A673 (cell line): ENCODE results near the gene FNBP1. TPM values are rescaled to one million over a fixed set of nuclear protein-coding genes. Genes with fewer than 3 reads are reported as not detected.

Experiments used
- BruUV-seq: library from RNA; stranded (reverse); fragments of 400-500 nt; replicated peaks from 2 replicates; lab custom pipeline; 2021; lab: Mats Ljungman, UMichigan
- CTCF ChIA-PET: fragments of 300-600 bp; sonication (Branson Sonifier 250); formaldehyde crosslinking; loops from one replicate; lab custom pipeline; 2022; ENCODE audit warnings: antibody characterized with exemption; lab: Charles Lee
- POLR2A ChIA-PET: fragments of 300-600 bp; sonication (Branson Sonifier 250); formaldehyde crosslinking; loops from one replicate; lab custom pipeline; 2022; ENCODE audit warnings: antibody characterized with exemption; ENCODE audit not compliant: low non-redundant PET; lab: Charles Lee
- DNase-seq: peaks from one replicate; pipeline ENCODE4 v3.0.0-alpha.2; 2015; ENCODE audit warnings: low spot score
- H3K27ac ChIP-seq: fragments of 200-600 bp; sonication (generic); 2 replicates; pipeline ENCODE4 v1.5.1; 2016; ENCODE audit warnings: mixed run types, low read depth, mild to moderate bottlenecking, mixed read lengths, antibody characterized with exemption, low read length; ENCODE audit not compliant: poor library complexity, severe bottlenecking
- H3K27me3 ChIP-seq: fragments of 200-600 bp; sonication (generic); replicated peaks from 2 replicates; pipeline ENCODE4 v1.6.1; 2017; ENCODE audit warnings: mixed run types, low read depth, mild to moderate bottlenecking, mixed read lengths, antibody characterized with exemption, low read length; ENCODE audit not compliant: insufficient read depth, poor library complexity
- H3K36me3 ChIP-seq: fragments of 200-600 bp; sonication (generic); 2 replicates; pipeline ENCODE4 v1.6.1; 2016; ENCODE audit warnings: mixed run types, mild to moderate bottlenecking, mixed read lengths, antibody characterized with exemption, low read length; ENCODE audit not compliant: insufficient read depth, poor library complexity, severe bottlenecking
- H3K4me1 ChIP-seq: fragments of 200-600 bp; sonication (generic); 2 replicates; pipeline ENCODE4 v1.6.1; 2017; ENCODE audit warnings: mixed run types, mild to moderate bottlenecking, mixed read lengths, antibody characterized with exemption, low read length; ENCODE audit not compliant: insufficient read depth, poor library complexity, severe bottlenecking
- H3K4me3 ChIP-seq: fragments of 200-600 bp; sonication (generic); 2 replicates; pipeline ENCODE4 v1.5.1; 2016; ENCODE audit warnings: low read depth, mixed run types, mild to moderate bottlenecking, mixed read lengths, low read length; ENCODE audit not compliant: poor library complexity, severe bottlenecking
- H3K9me3 ChIP-seq: fragments of 200-600 bp; sonication (generic); 2 replicates; pipeline ENCODE4 v1.6.1; 2016; ENCODE audit warnings: mixed run types, low read depth, mild to moderate bottlenecking, mixed read lengths, antibody characterized with exemption, low read length; ENCODE audit not compliant: poor library complexity, severe bottlenecking
- EZH2 ChIP-seq: fragments of 200-600 bp; sonication (generic); IDR thresholded peaks from 2 replicates; pipeline ENCODE4 v1.6.1; 2017; ENCODE audit warnings: borderline replicate concordance, low read depth, mild to moderate bottlenecking, mixed read lengths, antibody characterized with exemption, low read length; ENCODE audit not compliant: poor library complexity, severe bottlenecking
- intact Hi-C: fragments of 100-400 bp; cut with micrococcal nuclease; formaldehyde crosslinking; loops from one replicate; pipeline ENCODE4 v1.10.0; 2022; ENCODE audit not compliant: unreplicated experiment
- total RNA-seq: library from RNA; stranded (reverse); gene quantifications from 2 replicates; pipeline ENCODE4 v1.2.3, GENCODE V29; 2021
- TF ChIP-seq, protein P1 (sequence below): fragments of 300-800, 200-600 bp; sonication (generic); conservative IDR thresholded peaks from 2 replicates; pipeline ENCODE4 v1.5.1; 2017; ENCODE audit warnings: low read depth, mild to moderate bottlenecking, antibody characterized with exemption, low read length, moderate library complexity, mixed read lengths

FNBP1 gene
- total RNA-seq, 1 experiment from 2014 or later = 200 TPM

DNA sequence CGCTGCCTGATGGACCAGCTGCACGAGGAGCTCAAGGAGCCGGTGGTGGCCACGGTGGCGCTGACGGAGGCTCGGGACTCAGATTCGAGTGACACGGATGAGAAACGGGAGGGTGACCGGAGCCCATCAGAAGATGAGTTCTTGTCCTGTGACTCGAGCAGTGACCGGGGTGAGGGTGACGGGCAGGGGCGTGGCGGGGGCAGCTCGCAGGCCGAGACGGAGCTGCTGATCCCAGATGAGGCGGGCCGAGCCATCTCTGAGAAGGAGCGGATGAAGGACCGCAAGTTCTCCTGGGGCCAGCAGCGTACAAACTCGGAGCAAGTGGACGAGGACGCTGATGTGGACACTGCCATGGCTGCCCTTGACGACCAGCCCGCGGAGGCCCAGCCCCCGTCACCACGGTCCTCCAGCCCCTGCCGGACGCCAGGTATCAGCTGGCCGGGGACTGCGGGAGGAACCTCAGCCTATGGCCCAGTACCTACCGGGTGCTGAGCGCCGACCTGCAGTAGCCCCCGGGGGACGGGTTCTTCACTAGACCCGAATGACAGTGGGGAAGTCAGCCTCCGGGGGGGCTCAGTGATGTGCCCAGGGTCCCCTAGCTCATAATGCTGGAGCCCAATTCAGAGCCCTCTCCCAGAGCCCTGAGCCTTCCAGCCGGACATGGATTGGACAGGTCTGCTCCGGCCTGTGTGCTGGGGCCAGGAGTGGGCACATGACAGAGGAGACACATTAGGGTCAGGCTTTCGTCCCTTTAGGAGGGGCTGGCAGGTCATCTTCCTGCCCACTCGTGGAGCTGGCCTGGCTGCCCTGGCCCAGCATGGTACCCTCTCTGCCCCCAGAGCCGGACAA is 174.7 kb downstream of the FNBP1 start:
- H3K27ac ChIP-seq = no peak overlapping the region
- intact Hi-C loops = no loop called here
- ChIA-PET CTCF (no interaction called here), POLR2A (no interaction called here)
- H3K4me1 ChIP-seq = peaks cover 9% of the 10 kb centered on the region
- H3K4me3 ChIP-seq = no peak overlapping the region
- no peaks in the 10 kb centered on the region for H3K27me3 ChIP-seq
- H3K9me3 ChIP-seq = no peaks in the 10 kb centered on the region
- TF ChIP-seq, protein P1, sequence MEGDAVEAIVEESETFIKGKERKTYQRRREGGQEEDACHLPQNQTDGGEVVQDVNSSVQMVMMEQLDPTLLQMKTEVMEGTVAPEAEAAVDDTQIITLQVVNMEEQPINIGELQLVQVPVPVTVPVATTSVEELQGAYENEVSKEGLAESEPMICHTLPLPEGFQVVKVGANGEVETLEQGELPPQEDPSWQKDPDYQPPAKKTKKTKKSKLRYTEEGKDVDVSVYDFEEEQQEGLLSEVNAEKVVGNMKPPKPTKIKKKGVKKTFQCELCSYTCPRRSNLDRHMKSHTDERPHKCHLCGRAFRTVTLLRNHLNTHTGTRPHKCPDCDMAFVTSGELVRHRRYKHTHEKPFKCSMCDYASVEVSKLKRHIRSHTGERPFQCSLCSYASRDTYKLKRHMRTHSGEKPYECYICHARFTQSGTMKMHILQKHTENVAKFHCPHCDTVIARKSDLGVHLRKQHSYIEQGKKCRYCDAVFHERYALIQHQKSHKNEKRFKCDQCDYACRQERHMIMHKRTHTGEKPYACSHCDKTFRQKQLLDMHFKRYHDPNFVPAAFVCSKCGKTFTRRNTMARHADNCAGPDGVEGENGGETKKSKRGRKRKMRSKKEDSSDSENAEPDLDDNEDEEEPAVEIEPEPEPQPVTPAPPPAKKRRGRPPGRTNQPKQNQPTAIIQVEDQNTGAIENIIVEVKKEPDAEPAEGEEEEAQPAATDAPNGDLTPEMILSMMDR = no peak
- TF ChIP-seq EZH2 = no peak
- H3K36me3 ChIP-seq = no peaks in the 10 kb centered on the region
- DNase-seq = no peak
- no TSS peak for BruUV-seq

DNA sequence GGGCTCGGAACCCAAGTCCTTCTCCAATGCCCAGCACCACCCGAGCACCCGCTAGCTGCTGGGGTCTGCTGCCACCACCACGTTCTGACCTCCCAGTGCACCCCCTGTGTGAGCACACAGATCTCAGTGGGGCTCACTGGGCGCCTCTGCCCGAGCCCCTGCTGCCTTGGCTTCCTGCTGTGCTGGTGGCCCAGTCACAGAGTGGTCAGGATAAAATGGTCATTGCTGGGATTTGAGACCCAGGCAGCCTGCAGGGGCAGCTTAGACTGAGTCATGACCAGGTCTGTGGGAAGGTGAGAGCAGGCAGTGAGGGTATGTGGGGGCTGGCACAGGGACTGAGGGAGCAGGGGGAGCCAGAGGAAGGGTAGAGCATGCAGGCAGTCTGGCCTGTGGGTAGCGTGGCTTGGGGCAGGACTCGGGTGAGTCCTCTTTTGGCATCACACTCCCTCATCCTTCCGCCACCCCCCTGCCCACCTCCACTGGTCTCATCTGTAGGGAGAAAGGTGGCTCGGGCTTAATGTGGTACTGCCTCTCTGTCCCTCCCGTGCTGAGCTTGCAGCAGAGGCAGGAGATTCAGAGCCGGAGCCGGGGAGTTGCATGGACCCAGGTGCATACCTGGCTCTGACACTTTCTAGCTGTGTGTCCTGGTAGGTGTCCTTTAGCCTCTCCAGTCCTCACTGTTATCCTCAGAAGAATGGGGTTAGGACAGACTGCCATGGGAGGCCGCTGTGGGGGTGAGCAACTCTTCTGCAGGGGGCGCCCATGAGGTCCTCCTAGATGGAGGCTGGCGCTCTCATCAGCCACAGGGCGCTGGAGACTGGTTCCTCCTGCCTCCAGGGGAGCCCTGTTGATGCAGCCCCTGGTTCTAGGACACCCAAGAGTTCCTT is 175.6 kb downstream of the FNBP1 start:
- no peaks in the 10 kb centered on the region for H3K27me3 ChIP-seq
- peak overlapping the region; percentile 23 for H3K27ac ChIP-seq
- H3K4me3 ChIP-seq = no peak overlapping the region
- peaks cover 13% of the 10 kb centered on the region for H3K4me1 ChIP-seq
- H3K9me3 ChIP-seq = no peaks in the 10 kb centered on the region
- BruUV-seq = no TSS peak
- intact Hi-C loops = no loop called here
- H3K36me3 ChIP-seq = no peaks in the 10 kb centered on the region
- no peak for DNase-seq
- CTCF ChIA-PET = no interaction called here
- no peak for TF ChIP-seq EZH2
- TF ChIP-seq, protein P1 = 0 out of 2 replicates have a peak, but pooled peaks have one; percentile 31
- POLR2A ChIA-PET = no interaction called here

DNA sequence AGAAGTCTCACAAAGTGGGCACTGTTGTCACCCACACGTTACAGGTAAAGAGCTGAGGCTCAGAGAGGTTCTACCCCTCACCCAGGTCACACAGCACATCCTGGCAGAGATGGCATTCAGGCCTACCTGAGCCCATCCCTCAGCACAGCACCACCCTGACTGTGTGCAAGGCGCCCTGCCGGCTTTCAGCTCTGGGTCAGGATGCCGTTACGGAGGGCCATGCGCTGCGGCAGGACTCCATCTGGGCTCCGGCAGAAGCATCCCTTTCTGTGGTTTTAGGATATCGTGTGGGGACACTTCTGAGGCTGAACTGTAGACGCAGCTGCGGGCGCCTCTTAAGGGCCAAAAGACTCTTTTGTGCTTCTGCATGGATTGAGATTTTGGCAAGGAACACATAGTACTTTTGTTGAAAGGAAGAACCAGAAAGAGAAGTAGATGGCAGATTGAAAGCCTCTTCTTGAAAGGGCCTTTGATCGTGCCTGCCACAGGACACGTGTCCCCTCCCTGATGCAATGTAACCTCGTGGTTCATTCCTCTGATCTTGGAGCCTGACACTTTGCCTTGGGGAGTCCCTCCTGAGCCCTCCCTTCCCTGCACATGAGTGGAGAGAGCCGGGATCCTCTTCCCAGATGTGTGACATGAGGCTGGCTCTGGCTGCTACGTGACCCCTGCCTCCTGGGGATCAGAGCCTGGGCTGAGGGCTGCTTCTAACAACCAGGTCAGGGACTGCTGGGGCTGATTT is 176.4 kb downstream of the FNBP1 start:
- DNase-seq = no peak
- intact Hi-C loops = no loop called here
- Histone ChIP-seq H3K36me3 (no peaks in the 10 kb centered on the region), H3K4me3 (no peak overlapping the region), H3K9me3 (no peaks in the 10 kb centered on the region), H3K27me3 (no peaks in the 10 kb centered on the region), H3K4me1 (peaks cover 13% of the 10 kb centered on the region), H3K27ac (peak overlapping the region; percentile 23)
- no TSS peak for BruUV-seq
- ChIA-PET POLR2A (no interaction called here), CTCF (no interaction called here)
- TF ChIP-seq EZH2 = no peak
- TF ChIP-seq, protein P1 = no peak
